A673 (cell line): Measurements from ENCODE around the gene FNBP1.

Source experiments
- EZH2 ChIP-seq: fragments of 200-600 bp; sonication (generic); IDR thresholded peaks from 2 replicates; pipeline ENCODE4 v1.6.1; 2017; ENCODE audit warnings: borderline replicate concordance, low read depth, mild to moderate bottlenecking, mixed read lengths, antibody characterized with exemption, low read length; ENCODE audit not compliant: poor library complexity, severe bottlenecking
- TF ChIP-seq, protein P1 (sequence below): fragments of 300-800, 200-600 bp; sonication (generic); conservative IDR thresholded peaks from 2 replicates; pipeline ENCODE4 v1.5.1; 2017; ENCODE audit warnings: low read depth, mild to moderate bottlenecking, antibody characterized with exemption, low read length, moderate library complexity, mixed read lengths

DNA sequence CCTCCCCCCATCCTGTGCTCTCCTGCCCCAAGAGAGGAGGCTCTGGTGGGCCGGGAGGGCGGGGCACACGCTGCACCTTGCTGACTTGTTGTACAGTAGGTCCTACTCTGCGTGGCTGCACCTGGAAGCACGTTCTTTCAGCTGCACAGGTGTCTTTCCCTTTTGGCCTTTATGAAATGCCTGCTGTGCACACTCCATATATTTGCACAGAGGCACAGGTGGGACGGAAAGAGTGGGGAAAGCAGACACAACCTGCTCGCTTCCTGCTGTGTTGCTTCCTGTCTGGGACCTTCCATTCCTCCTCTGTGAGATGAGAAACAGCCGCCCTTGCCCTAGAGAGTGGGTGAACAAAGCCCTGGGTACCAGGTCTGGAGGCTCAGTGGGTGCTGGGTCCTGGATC, 203.0 kb downstream of the FNBP1 start:
- TF ChIP-seq, protein P1, sequence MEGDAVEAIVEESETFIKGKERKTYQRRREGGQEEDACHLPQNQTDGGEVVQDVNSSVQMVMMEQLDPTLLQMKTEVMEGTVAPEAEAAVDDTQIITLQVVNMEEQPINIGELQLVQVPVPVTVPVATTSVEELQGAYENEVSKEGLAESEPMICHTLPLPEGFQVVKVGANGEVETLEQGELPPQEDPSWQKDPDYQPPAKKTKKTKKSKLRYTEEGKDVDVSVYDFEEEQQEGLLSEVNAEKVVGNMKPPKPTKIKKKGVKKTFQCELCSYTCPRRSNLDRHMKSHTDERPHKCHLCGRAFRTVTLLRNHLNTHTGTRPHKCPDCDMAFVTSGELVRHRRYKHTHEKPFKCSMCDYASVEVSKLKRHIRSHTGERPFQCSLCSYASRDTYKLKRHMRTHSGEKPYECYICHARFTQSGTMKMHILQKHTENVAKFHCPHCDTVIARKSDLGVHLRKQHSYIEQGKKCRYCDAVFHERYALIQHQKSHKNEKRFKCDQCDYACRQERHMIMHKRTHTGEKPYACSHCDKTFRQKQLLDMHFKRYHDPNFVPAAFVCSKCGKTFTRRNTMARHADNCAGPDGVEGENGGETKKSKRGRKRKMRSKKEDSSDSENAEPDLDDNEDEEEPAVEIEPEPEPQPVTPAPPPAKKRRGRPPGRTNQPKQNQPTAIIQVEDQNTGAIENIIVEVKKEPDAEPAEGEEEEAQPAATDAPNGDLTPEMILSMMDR = no peak
- TF ChIP-seq EZH2 = no peak
